Ecto neural progenitor cell (in vitro differentiated cells): ENCODE results near the gene SDF2L1.
A peak's percentile ranks its signal among the peaks of the same experiment; 100 is the strongest.
"Not testable (repeated sequence)": the region's sequence is repeated elsewhere in the genome, so short reads cannot be mapped to it uniquely, and the experiment has no call there.

ENCODE experiments used
- DNase-seq: peaks from one replicate; pipeline ENCODE4 v3.0.0-alpha.2; 2018; ENCODE audit warnings: low spot score

SDF2L1 gene

GRCh38 chr22:21641789-21642583 is at the start of gene SDF2L1:
Gene SDF2L1, plus strand, starts transcription at chr22:21642302. Its CDS starts 35 bp downstream, at chr22:21642337.
- peak; percentile 99 for DNase-seq

GRCh38 chr22:21592422-21592821 is 49.7 kb upstream of the SDF2L1 start:
- no peak for DNase-seq

GRCh38 chr22:21593406-21594232 is 48.5 kb upstream of the SDF2L1 start:
- DNase-seq, result peak; percentile 56

- no peak for DNase-seq
Measured at GRCh38 chr22:21594865-21595452, 47.1 kb upstream of the SDF2L1 start.

GRCh38 chr22:21596356-21597135 is 45.6 kb upstream of the SDF2L1 start:
- not testable (repeated sequence) for DNase-seq

GRCh38 chr22:21598302-21598701 is 43.8 kb upstream of the SDF2L1 start:
- DNase-seq, result no peak

- DNase-seq, result no peak
Measured at GRCh38 chr22:21599053-21599893, 42.8 kb upstream of the SDF2L1 start.

GRCh38 chr22:21602579-21602978 is 39.5 kb upstream of the SDF2L1 start:
- no peak for DNase-seq

- DNase-seq, result no peak
Measured at GRCh38 chr22:21603973-21604372, 38.1 kb upstream of the SDF2L1 start.

GRCh38 chr22:21605887-21606564 is 36.1 kb upstream of the SDF2L1 start:
- no peak for DNase-seq

GRCh38 chr22:21606775-21607174 is 35.3 kb upstream of the SDF2L1 start:
- DNase-seq, result no peak

GRCh38 chr22:21609556-21610157 is 32.4 kb upstream of the SDF2L1 start:
- not testable (repeated sequence) for DNase-seq

GRCh38 chr22:21611210-21611977 is 30.7 kb upstream of the SDF2L1 start:
- DNase-seq, result no peak

GRCh38 chr22:21612858-21613257 is 29.2 kb upstream of the SDF2L1 start:
- no peak for DNase-seq

- DNase-seq, result no peak
Measured at GRCh38 chr22:21613553-21614233, 28.4 kb upstream of the SDF2L1 start.

- no peak for DNase-seq
Measured at GRCh38 chr22:21615731-21616130, 26.4 kb upstream of the SDF2L1 start.

GRCh38 chr22:21617337-21617736 is 24.8 kb upstream of the SDF2L1 start:
- DNase-seq, result not testable (repeated sequence)

GRCh38 chr22:21621025-21621424 is 21.1 kb upstream of the SDF2L1 start:
- no peak for DNase-seq
